HG03558 (cell line): ENCODE data around the gene CERS1.

Source experiments
- ATAC-seq: cut with Tn5 transposase; IDR thresholded peaks from one replicate; pipeline ENCODE4 v1.9.1; 2021; ENCODE audit warnings: moderate number of reproducible peaks; ENCODE audit not compliant: unreplicated experiment; ENCODE audit errors: extremely low read depth

CERS1 gene

DNA sequence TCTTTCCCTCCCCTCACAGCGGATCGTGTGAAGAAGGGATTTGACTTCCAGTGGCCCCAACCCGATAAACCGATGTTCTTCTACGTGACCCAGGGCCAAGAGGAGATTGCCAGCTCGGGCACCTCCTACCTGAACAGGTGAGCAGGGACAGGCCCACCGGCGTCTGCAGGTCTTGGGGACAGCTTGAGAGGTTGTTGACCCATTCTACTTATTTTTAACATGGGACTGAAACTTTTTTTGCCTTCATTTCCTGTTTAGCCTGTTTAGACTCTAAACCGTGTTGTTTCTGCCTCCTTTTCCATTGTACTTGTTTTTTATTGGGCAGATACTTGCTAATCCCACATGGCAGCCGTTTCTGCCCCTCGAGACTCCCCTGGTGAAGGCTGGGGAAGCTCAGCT is 35.7 kb downstream of the CERS1 start:
- no peak for ATAC-seq

DNA sequence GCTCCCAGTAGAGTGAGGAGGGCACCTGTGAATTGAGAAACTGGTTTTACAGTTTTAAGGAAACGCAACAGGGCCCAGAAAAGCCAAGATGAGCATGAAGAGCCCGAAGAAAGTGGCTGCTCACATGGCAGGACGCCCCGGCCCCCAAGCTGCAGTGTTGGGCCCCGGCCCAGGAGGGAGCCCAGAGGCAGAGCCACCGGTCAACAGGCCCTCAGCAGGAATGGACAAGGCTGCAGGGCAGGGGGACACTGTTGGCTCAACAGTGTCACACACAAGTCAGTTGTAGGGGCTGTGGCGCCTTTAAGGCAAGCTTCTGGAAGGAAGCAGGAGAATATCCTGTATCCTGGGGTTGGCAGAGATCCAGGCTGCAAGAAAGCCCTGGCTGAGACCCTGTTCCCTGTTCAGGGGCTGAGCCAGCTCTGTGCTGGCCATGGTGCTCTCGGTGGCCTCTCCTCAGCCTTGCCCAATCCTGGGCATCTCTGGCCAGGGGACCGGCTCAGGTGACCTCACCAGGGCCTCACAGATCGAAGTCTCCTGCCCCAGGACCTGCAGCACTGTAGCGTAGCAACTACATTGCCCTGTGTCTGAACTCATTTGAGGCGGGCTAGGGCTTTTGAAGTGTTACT is 36.2 kb downstream of the CERS1 start:
- ATAC-seq, result no peak

DNA sequence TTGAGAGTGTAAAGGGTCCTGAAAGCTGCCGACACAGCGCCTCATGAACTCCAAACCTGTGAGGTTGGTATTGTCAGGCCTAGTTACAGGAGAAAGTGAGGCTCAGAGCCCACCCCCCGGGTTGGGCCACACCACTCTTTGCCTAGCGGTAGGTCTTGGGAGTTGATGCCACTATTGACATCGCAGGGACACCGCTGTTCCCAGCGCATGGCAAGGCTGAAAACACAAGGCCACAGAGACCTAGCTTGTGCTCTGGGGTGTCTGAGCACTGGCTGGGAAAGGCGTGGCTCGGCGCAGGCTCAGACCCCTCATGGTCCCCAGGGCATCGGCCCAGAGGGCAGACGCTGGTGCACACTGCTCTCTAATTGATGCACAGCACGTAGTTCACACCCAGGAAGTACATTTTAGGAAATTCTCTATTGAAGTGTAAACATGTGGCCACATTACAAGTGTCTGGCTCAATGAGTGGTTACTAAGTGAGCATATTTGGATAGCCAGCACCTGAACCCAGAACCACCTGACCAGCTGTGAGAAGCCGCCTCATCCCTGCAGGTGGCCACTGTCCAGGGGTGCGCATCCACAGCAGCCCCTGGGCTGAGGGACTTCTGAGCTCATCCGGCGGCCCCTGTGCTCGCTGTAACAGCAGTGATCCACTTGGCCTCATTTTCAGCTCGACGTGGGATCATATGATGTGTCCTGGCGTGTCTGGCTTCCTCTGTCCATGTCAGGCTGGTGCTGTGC is 36.9 kb downstream of the CERS1 start:
- ATAC-seq, result no peak

DNA sequence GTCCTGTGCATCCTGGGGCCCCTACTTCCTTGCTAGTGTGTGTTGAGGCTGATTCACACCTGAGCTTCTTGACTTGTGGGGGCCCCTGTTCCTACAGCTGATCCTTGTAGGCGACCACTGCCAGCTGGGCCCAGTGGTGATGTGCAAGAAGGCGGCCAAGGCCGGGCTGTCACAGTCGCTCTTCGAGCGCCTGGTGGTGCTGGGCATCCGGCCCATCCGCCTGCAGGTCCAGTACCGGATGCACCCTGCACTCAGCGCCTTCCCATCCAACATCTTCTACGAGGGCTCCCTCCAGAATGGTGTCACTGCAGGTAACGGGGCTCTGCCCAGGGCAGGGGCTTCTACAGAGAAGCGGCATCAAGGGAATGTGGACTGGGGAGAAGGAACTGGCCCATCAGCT is 38.7 kb downstream of the CERS1 start:
- no peak for ATAC-seq

DNA sequence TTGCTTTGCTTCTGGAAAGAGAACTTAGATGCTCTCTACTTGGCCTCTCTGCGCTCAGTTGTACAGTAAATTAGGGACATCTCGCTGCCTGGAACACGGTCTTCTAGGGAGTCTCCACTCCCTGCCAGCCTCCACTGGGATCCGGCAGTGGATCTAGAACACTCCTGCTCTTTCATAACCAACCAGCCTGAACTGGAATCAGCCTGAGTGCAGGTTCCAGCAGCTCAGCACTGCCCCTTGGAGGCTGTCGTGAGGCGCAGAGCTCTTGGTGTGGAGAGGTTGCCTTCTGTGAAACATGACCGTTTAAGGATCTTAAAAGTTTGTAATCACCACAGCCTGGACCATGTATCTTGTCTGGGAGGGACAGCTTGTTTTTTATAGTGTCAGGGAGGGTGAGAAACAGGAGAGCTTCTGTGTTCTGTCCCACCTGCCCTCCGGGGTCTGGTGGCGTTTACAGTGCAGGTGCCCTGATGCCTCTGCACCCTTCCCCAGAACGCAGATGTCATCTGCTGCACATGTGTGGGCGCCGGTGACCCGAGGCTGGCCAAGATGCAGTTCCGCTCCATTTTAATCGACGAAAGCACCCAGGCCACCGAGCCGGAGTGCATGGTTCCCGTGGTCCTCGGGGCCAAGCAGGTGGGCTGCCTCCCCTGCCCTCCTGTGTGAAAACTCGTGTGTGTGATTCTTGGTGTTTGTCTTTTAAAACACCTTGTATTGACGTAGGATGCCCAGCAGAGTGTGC is 39.4 kb downstream of the CERS1 start:
- ATAC-seq, result no peak

DNA sequence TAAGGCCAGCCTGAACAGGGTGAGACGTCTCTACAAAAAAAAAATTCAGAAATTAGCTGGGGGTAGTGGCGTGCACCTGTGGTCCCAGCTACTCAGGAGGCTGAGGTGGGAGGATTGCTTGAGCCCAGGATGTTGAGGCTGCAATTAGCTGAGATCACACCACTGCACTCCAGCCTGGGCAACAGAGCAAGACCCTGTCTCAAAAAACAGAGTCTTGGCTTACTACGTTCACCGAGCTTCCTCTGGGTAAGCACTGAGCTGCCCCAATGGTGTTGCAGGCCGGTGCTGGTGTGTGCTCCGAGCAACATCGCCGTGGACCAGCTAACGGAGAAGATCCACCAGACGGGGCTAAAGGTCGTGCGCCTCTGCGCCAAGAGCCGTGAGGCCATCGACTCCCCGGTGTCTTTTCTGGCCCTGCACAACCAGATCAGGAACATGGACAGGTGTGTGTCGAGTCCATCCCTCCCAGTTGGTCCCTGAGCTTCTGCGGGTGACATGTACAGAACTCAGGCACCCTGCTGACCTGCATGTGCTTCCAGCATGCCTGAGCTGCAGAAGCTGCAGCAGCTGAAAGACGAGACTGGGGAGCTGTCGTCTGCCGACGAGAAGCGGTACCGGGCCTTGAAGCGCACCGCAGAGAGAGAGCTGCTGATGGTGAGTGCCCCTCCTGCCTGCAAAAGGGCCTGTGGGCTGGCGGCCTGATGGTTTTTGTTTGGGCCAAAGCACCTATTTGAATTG is 40.1 kb downstream of the CERS1 start:
- ATAC-seq, result no peak

DNA sequence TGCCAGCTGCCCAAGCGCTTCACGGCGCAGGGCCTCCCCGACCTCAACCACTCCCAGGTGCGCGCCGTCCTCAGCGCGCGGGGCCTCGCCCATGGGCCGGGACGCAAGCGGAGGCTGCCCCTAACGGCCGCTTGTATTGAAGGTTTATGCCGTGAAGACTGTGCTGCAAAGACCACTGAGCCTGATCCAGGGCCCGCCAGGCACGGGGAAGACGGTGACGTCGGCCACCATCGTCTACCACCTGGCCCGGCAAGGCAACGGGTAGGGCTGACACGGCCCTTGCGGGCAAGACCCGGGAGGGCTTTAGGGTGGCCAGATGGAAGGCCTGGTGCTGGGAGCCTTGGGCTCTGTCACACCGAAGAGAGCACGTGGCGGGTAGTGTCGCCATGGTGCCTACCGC is 41.0 kb downstream of the CERS1 start:
- no peak for ATAC-seq

DNA sequence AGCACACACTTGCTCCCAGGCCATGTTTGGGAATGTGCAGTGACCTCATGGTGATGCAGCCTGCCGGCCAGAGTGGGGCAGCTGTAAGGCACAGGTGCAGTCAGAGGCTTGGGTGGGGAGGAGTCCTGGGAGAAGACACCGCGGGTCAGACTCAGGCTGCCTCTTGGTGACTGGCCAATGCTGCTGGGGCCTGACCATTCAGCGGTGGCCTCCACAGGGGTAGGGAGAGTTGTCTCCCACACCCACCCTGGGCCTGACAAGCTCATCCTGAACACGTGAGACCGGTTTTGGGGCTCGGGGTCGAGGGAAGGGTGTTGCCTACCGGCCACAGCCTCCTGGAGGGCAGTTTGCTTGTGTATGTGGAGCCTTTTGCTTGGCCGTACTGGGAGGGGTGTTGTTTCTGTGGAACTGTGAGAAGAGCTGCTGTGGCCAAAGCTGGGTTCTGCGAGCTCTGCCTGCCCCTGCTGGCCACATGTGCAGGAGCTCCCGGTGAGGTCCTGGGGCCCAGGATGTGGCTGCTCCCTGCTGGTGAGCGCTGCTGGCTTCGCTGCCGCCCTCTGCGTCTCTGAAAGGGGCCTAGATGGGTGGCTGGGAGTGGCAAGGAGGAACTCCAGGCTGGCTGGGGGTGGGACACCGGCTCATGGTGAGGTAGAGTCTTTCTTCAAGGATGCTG is 42.1 kb downstream of the CERS1 start:
- no peak for ATAC-seq

DNA sequence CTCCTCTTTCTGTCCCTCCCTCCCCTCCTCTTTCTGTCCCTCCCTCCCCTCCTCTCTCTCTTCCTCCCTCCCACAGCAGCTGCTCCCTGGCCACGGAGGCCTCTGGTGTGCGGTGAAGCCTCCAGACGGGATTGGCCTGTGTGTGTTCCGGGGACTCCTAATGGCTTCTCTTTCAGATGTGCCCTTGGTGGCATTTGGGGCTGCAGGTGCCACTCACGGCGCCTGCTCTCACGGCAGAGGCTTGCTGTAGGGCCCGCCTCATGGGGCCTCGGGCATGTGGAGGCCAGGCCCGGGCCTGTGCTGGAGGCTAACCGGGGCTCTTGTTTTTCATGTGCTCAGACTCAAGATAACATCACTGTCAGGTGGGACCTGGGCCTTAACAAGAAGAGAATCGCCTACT is 43.3 kb downstream of the CERS1 start:
- ATAC-seq, result no peak

DNA sequence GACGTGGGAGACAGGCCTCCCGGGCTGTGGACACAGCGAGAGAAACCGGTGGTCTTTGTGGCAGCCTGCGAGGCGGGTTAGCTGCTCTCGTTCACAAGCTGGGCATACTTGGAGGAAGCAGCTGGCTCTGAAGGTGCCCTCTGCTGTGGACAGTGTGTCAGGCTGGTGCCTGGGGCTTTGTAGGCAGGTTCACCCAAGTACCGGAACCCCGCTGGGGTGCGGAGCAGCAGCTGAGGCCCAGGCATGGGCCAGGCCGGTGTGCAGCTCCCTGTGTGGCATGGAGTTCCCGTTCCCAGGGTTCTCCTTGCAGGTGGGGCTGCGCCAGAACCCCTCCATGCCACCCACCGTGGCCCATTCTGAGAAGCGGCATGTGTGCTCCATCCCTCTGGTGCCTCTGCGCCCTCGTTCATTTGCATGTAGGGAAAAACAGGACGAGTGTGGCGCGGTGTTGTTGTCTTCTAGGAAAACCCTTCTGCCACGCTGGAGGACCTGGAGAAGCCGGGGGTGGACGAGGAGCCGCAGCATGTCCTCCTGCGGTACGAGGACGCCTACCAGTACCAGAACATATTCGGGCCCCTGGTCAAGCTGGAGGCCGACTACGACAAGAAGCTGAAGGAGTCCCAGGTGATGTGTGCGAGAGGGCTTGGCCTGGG is 44.2 kb downstream of the CERS1 start:
- no peak for ATAC-seq

DNA sequence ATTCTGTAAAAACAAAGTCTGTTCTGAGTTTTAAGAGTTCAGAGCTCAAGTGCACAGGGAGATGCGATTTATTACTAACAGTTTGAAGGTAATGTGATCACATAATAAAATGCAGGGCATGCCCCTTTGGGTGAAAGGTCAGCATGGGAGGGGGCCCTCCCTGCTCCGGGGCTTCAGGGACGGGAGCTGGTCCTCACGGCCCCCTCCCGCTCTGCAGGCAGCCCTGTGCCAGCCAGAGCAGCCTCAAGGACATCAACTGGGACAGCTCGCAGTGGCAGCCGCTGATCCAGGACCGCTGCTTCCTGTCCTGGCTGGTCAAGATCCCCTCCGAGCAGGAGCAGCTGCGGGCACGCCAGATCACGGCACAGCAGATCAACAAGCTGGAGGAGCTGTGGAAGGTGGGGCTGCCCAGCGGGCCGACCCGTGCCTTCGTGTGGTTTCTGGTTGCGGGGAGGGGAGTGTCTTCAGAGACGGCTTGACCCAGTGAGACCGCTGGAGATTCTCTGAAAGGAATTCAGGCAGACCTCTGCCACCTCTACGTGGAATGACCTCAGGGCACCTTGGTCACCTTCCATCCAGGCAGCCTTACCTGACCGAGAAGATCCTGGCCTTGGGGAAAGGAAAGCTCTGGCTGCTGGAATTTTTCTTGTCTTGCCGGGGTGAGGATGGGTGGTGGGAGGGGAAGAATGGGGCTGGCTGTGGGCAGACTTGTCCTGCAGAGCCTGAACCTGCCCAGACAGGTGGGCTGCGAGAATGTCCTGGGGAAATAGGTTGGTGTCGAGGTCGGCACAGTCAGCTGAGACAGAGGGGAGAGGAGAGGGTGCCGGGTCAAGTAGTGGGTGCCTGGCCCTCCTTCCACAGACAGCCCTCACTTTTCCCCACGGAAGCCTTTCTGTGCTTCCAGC is 45.2 kb downstream of the CERS1 start:
- ATAC-seq, result no peak

DNA sequence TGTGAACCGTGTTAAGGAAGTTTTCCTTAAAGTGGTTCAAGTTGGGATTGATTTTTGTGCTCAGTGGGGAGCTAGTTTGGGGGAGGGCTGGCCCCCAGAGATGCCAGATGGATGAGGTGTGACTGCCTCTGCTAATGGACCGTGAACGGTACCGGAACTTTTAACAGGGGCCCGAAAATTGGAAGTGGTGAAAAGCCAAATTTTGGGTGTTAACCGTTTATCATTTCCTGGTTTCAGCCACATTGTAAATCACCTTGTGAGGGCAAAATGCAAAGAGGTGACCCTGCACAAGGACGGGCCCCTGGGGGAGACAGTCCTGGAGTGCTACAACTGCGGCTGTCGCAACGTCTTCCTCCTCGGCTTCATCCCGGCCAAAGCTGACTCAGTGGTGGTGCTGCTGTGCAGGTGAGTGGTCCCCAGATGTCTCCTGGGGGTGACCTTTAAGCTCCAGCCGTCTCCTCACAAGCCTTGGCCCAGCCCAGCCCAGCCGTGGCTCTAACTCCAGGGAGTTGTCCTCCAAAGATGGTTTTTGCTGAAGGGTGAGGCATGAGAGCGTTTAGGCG is 46.0 kb downstream of the CERS1 start:
- no peak for ATAC-seq

DNA sequence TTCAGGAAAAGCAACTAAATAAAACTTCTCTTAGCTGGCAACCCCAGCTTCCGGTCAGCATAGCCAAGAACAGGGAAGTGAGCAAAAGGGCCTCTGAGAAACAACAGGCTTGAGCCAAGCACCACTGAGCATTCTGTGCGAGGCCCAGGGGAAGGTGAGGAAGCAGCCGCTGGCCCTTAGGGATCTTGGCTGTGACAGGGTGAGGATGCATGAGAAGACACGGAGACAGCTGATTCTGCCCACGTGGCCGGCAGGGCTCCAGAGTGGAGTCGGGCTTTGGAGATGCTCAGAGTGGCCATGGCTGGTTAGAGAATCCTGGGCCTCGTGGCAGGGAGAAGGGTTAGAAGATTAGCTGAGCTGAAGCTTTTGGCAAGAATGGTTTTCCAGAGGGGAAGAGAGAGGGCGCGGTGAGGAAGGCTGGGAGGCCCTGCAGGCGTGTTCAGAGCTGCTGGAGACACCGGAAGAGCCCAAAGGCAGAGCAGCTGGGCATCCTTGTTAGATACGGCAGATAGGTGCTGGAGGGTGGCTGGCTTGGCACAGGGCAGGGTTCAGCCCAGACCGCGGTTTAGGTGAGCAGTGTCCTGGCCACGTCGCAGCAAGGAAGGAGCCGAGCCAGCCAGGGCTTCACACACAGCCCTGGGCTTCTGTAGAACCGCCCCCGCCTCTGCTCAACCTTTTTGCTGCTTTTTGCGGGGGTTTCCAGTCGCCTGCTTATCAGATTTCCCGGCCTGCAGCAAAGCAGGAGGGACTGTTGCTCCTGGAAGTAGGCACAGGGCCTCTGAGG is 46.9 kb downstream of the CERS1 start:
- no peak for ATAC-seq

DNA sequence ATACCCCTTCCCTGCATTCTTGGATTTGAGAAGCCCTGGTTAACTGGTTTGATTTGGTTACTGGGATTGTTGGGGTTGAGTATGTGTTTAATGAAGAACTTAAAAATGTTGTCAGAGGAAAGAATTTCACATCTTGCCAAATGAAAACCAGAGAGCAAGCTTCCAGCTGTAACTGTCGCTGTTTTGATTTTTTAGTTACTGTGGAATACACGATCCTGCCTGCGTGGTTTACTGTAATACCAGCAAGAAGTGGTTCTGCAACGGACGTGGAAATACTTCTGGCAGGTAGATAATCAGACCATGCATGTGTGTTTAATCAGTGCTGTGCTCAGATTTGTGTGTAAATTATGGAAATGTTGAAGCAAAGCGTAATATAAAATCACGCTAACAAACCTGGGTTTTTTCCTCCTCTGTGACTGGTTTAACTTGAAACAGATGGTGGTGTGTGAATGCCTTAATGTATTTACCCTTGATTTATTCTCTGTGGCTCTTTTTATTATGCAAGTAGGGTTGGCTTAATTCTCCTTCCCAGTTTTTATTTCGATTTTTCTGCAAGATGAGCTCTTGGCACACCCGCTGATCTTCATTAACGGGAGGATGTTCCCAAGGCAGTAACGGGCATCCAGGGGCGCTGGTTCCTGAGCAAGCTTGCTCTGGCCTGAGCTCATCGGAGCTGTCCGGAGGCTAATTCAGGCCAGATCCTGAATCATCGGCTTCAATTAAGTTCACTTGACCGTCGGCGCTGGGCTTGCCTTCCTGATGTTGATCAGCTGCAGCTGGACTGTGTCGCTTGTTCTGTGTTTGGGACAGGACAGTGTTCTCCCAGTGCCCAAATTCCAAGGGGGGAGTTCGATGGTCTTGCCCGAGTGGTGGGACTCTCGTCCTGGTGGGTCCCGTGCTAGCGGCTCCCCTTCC is 48.2 kb downstream of the CERS1 start:
- no peak for ATAC-seq

DNA sequence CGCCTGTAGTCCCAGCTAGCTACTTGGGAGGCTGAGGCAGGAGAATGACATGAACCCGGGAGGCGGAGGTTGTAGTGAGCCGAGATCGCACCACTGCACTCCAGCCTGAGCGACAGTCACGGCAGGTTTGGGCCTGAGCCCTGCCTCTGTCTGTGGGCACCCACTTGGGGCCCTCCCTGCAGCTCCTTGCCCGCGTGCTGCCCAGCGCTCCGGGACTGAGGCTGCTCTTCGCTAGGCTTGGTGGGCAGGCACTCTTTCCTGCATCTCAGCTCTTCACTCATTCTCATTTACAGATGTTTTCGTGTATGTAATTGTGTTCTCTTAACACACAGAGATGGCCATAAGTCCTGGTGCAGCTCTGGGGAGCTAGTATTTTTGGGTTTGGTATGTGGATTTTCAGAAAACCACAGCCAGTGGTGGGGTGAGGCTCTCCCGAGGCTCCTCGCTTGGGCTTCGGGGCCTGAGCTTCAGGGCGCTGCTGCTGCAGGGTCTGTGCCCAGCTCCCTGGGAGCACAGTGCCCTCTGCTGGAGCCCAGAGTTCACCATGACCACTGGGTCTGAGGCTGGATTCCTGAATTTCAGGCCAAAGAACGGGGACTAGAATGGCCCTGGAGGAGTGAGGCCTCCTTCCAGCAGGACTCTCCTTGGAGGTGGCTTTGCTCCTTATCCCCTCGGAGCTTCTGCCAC is 49.0 kb downstream of the CERS1 start:
- no peak for ATAC-seq

DNA sequence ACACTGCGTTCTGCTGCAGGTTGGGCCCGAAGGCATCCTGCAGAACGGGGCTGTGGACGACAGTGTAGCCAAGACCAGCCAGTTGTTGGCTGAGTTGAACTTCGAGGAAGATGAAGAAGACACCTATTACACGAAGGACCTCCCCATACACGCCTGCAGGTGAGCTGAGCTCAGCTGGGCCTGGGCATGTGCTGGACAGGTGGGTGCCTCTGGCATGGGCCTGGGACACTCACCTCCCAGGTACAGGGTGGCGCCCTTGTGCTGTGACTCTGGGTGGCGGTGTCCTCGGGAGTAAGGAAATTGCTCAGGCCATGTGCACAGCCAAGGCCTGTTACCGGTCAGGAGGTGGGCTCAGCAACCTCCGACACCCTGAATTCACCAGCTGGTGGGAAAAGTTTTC is 50.0 kb downstream of the CERS1 start:
- no peak for ATAC-seq
